Fibroblast of lung (primary cell): Measurements from ENCODE around the gene SYNPR.

Experiments used
- EZH2 ChIP-seq: IDR thresholded peaks from 2 replicates; pipeline ENCODE4 v1.5.1; 2012; ENCODE audit warnings: low read length, control low read depth, mild to moderate bottlenecking; ENCODE audit errors: missing control alignments
- TF ChIP-seq, protein P1 (sequence below), 2 donors: IDR thresholded peaks in 1 of 2; conservative IDR thresholded peaks in 1 of 2; 1 replicate in 1 of 2; 2 replicates in 1 of 2; pipeline ENCODE4 v1.5.1; 2011 to 2012; ENCODE audit warnings: low read length in 2 of 2, control low read depth in 1 of 2, inconsistent platforms in 1 of 2, low read depth in 1 of 2, mild to moderate bottlenecking in 1 of 2

DNA sequence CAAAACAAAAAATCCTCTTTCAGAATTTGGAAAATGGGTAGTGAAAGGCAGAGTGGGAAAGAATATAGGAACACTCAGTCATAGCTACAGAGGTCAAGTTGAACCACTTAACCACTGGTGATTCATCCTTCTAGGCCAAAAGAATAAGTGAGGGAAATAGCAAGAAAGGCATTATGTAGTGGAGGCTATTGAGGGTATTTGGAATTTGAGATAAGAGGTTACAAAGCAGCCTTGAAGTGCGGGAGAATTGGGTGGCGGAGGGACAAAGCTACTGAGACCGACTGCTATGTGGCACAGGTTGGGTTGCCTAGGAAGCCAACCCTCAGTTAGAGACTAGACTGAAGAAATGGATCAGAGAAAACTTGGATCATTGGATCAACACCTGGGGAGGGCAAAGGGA is 109.5 kb downstream of the SYNPR start:
- TF ChIP-seq, protein P1, sequence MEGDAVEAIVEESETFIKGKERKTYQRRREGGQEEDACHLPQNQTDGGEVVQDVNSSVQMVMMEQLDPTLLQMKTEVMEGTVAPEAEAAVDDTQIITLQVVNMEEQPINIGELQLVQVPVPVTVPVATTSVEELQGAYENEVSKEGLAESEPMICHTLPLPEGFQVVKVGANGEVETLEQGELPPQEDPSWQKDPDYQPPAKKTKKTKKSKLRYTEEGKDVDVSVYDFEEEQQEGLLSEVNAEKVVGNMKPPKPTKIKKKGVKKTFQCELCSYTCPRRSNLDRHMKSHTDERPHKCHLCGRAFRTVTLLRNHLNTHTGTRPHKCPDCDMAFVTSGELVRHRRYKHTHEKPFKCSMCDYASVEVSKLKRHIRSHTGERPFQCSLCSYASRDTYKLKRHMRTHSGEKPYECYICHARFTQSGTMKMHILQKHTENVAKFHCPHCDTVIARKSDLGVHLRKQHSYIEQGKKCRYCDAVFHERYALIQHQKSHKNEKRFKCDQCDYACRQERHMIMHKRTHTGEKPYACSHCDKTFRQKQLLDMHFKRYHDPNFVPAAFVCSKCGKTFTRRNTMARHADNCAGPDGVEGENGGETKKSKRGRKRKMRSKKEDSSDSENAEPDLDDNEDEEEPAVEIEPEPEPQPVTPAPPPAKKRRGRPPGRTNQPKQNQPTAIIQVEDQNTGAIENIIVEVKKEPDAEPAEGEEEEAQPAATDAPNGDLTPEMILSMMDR (conservative IDR thresholded peaks at IDR 0.05 in 1 of 2, IDR thresholded peaks at IDR 0.05 in 1 of 2; ENCODE audit: low read depth in 1 of 2, low read length in 2 of 2), result no peak
- no peak for TF ChIP-seq EZH2
